Choroid plexus epithelial cell (primary cell): Measurements from ENCODE around the gene ATP10A.
"Not testable (repeated sequence)": the region's sequence is repeated elsewhere in the genome, so short reads cannot be mapped to it uniquely, and the experiment has no call there.

Source experiments
- DNase-seq: peaks from one replicate; pipeline ENCODE4 v3.0.0-alpha.2; 2010; ENCODE audit warnings: low read depth
- H3K4me3 ChIP-seq: 2 replicates; pipeline ENCODE4 v1.5.1; 2011; ENCODE audit warnings: low read depth, mild to moderate bottlenecking, control low read depth, low read length, moderate library complexity
- TF ChIP-seq, protein P1 (sequence below): conservative IDR thresholded peaks from 2 replicates; pipeline ENCODE4 v1.5.1; 2011; ENCODE audit warnings: low read depth, mild to moderate bottlenecking, control low read depth, inconsistent platforms, low read length, moderate library complexity

Gene ATP10A

DNA sequence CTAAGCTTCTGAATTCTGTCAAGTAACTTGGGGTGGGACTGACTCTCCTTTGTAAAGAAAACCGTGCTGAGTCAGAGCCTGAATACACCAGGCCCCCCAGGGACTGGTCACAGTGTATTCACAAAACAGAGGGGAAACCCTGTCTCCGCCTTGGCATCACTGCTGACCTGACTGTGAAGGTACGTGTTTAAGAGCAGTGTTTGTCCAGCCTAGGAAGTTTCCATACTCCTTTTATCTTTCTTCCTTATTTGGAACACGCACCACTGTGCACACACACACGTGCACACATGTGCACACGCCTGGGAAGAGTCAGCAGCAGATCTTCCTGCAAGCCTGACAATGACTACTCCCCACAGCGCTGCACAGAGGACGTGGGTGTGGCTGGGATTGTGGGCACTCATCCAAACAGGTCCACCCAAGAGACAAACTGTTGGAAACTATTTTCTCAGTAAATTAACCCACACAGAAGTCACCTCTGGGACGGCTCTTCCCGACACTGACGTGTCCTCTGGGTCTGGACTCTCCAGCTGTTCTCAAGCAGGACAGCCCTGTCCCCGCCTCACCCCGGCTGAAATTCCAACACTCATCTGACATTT is 87.7 kb downstream of the ATP10A start:
- peak; percentile 16 for DNase-seq
- TF ChIP-seq, protein P1, sequence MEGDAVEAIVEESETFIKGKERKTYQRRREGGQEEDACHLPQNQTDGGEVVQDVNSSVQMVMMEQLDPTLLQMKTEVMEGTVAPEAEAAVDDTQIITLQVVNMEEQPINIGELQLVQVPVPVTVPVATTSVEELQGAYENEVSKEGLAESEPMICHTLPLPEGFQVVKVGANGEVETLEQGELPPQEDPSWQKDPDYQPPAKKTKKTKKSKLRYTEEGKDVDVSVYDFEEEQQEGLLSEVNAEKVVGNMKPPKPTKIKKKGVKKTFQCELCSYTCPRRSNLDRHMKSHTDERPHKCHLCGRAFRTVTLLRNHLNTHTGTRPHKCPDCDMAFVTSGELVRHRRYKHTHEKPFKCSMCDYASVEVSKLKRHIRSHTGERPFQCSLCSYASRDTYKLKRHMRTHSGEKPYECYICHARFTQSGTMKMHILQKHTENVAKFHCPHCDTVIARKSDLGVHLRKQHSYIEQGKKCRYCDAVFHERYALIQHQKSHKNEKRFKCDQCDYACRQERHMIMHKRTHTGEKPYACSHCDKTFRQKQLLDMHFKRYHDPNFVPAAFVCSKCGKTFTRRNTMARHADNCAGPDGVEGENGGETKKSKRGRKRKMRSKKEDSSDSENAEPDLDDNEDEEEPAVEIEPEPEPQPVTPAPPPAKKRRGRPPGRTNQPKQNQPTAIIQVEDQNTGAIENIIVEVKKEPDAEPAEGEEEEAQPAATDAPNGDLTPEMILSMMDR, result no peak
- H3K4me3 ChIP-seq, result no peak overlapping the region

DNA sequence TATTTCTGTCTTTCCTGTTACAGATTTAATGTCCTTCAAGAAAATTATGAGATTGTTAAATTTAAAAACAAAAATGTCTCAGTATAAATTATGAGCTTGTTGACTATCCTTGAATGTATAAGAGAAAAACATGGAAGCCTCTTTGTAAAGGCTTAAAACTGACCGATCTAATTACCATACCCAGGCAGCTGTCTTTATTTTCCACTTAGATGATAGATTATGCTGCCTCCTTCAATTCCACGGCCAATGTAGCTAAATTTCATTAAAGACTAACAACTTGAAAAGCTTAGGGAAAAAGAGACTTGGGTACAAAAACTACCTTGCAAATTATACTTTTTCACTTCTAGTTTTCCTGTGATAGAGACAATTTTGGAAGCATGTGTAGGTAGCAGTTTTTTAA is 88.3 kb downstream of the ATP10A start:
- DNase-seq, result no peak
- TF ChIP-seq, protein P1, result no peak
- no peak overlapping the region for H3K4me3 ChIP-seq

DNA sequence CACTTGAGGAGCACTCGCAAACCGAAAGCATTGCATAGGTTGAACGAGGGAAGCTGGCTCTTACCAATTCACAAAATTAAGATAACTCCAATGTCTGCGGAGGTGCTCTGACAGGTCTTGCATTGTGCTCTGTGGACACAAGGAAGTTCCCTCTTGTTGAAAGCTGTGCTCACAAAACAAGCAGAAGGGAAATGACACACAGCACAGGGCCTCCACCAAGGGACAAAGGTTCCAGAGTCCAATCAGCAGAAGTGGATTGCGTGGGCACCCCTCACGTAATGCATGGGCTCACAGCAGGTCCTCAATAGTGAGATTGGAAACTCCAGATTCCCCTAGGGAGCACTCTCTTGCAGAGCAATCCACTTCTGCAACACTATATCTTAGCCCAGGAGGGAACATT is 89.9 kb downstream of the ATP10A start:
- no peak overlapping the region for H3K4me3 ChIP-seq
- TF ChIP-seq, protein P1, result no peak
- no peak for DNase-seq

GRCh38 chr15:25772500-25772899 is 90.6 kb downstream of the ATP10A start:
- TF ChIP-seq, protein P1, result no peak
- no peak overlapping the region for H3K4me3 ChIP-seq
- DNase-seq, result no peak

DNA sequence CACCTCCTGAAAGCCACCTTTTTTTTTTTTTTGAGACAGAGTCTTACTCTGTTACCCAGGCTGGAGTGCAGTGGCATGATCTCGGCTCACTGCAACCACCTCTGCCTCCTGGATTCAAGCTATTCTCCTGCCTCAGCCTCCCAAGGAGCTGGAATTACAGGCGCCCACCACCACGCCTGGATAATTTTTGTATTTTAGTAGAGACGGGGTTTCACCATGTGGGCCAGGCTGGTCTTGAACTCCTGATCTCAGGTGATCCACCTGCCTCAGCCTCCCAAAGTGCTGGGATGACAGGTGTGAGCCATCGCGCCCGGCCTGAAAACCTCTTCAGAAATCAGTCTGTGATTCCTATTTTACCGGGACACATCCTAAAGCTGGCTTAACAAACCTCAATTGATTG is 91.4 kb downstream of the ATP10A start:
- H3K4me3 ChIP-seq, DNase-seq: not testable (repeated sequence)

DNA sequence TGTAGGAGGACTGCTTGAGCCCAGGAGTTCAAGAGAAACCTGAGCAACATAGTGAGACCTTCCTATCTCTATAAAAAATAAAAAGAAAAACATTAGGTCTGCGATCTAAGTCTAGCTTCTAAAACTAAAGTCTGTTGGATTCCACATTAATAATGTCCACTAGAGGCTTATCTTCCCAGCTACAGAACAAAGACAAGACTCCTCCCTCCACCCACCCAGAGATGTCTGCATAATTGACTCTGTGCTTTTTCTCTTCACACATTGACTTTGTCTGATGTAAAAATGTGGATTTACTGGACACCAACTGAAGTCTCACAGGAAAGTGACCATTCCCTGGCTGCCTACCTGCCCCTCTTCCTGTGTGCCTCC is 91.8 kb downstream of the ATP10A start:
- H3K4me3 ChIP-seq, result no peak overlapping the region
- no peak for DNase-seq
- TF ChIP-seq, protein P1, result no peak

- H3K4me3 ChIP-seq, result no peak overlapping the region
- DNase-seq, result no peak
- TF ChIP-seq, protein P1, result no peak
These were observed 92.3 kb downstream of the ATP10A start for GRCh38 chr15:25770618-25771337.
